Measurements from ENCODE around the gene EPB41L4B.

The EPB41L4B gene

GRCh38 chr9:109167716-109168115, 153.1 kb downstream of the EPB41L4B start:
- H3K79me2 ChIP-seq (ENCODE audit: insufficient read depth, low read length) = no peaks in the 10 kb centered on the region
- no peak overlapping the region for H3K9ac ChIP-seq (ENCODE audit: low read depth, low read length, poor library complexity, severe bottlenecking)
- no peaks in the 10 kb centered on the region for H3K9me2 ChIP-seq (replicated peaks; ENCODE audit: low read depth, low read length)
- no peaks in the 10 kb centered on the region for H3K4me1 ChIP-seq (ENCODE audit: insufficient read depth, low read length, poor library complexity, severe bottlenecking)
- H4K20me1 ChIP-seq (ENCODE audit: insufficient read depth, low read length, poor library complexity, severe bottlenecking) = no peaks in the 10 kb centered on the region
- H3K27me3 ChIP-seq (ENCODE audit: insufficient read depth, low read length, poor library complexity, severe bottlenecking) = no peaks in the 10 kb centered on the region
- no peak overlapping the region for H3K4me3 ChIP-seq (ENCODE audit: low read length, poor library complexity, severe bottlenecking)
- H3K9me3 ChIP-seq (ENCODE audit: insufficient read depth, low read depth, low read length) = no peaks in the 10 kb centered on the region
- TF ChIP-seq, protein P1, sequence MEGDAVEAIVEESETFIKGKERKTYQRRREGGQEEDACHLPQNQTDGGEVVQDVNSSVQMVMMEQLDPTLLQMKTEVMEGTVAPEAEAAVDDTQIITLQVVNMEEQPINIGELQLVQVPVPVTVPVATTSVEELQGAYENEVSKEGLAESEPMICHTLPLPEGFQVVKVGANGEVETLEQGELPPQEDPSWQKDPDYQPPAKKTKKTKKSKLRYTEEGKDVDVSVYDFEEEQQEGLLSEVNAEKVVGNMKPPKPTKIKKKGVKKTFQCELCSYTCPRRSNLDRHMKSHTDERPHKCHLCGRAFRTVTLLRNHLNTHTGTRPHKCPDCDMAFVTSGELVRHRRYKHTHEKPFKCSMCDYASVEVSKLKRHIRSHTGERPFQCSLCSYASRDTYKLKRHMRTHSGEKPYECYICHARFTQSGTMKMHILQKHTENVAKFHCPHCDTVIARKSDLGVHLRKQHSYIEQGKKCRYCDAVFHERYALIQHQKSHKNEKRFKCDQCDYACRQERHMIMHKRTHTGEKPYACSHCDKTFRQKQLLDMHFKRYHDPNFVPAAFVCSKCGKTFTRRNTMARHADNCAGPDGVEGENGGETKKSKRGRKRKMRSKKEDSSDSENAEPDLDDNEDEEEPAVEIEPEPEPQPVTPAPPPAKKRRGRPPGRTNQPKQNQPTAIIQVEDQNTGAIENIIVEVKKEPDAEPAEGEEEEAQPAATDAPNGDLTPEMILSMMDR (conservative IDR thresholded peaks at IDR 0.05; ENCODE audit: low read length) = no peak
- no peak for TF ChIP-seq EZH2phosphoT487 (IDR thresholded peaks at IDR 0.05; ENCODE audit: borderline replicate concordance)
- no peak overlapping the region for H2AFZ ChIP-seq (ENCODE audit: low read length)
- no peaks in the 10 kb centered on the region for H3F3A ChIP-seq (ENCODE audit: low read depth)
- no peak overlapping the region for H3K4me2 ChIP-seq (ENCODE audit: low read depth, low read length, poor library complexity, severe bottlenecking)
- no peaks in the 10 kb centered on the region for H3K36me3 ChIP-seq (ENCODE audit: insufficient read depth, low read length)

DNA sequence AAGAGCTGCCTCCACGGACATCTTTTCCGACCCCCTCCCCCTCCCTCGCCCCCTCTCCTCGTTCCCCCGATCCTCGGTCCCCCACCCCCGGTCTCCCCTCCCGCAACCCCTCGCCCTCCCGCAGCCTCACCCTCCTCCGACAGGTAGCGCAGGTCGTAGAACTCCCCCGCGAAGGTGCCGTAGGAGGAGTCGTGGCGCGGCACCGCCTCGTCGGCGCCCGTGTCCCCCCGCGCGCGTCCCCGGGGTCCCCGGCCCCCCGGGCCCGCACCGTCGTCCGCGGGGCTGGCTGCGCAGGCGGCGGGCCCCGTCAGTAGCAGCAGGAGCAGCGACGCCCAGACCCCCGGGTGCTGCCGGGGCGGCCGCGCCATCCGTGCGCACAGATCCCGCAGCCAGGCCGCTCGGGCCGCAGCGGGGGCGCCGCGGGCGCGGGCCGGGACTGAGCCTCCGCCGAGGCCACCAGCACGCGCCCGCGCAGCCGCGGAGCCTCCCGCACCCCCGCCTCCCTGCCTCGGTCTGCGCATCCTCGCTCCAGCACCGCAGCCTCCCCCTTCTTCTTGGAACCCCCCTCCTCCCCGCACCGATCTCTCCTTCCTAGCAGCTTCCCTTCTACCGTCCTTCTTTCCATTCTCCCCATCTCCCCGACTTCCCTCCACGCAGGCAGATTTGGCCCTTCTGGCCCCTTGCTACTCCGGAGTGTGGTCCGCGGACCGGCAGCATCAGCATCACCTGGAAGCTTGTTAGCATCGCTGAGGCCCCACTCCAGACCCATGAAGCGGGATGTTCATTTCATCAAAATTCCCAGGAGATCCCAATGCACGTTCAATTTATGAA, 153.9 kb downstream of the EPB41L4B start, which contains the start of gene FRRS1L:
Gene FRRS1L (minus strand): TSS at position 479 of the 831 bp plus-strand sequence. CDS start 111 bp downstream, at position 368.
- Histone ChIP-seq H3K79me2 (ENCODE audit: insufficient read depth, low read length) (no peaks in the 10 kb centered on the region), H4K20me1 (ENCODE audit: insufficient read depth, low read length, poor library complexity, severe bottlenecking) (no peaks in the 10 kb centered on the region), H3K9me3 (ENCODE audit: insufficient read depth, low read depth, low read length) (no peaks in the 10 kb centered on the region), H2AFZ (ENCODE audit: low read length) (no peak within 1 kb of the TSS), H3K4me3 (ENCODE audit: low read length, poor library complexity, severe bottlenecking) (no peak within 1 kb of the TSS), H3K9ac (ENCODE audit: low read depth, low read length, poor library complexity, severe bottlenecking) (no peak within 1 kb of the TSS), H3F3A (ENCODE audit: low read depth) (no peaks in the 10 kb centered on the region), H3K36me3 (ENCODE audit: insufficient read depth, low read length) (no peaks in the 10 kb centered on the region), H3K4me2 (ENCODE audit: low read depth, low read length, poor library complexity, severe bottlenecking) (no peak within 1 kb of the TSS), H3K9me2 (replicated peaks; ENCODE audit: low read depth, low read length) (no peaks in the 10 kb centered on the region), H3K4me1 (ENCODE audit: insufficient read depth, low read length, poor library complexity, severe bottlenecking) (no peaks in the 10 kb centered on the region), H3K27me3 (ENCODE audit: insufficient read depth, low read length, poor library complexity, severe bottlenecking) (no peaks in the 10 kb centered on the region)
- TF ChIP-seq, protein P1 (conservative IDR thresholded peaks at IDR 0.05; ENCODE audit: low read length) = no peak
- TF ChIP-seq EZH2phosphoT487 (IDR thresholded peaks at IDR 0.05; ENCODE audit: borderline replicate concordance) = no peak

GRCh38 chr9:109166171-109166770, 154.6 kb downstream of the EPB41L4B start:
- H3K36me3 ChIP-seq (ENCODE audit: insufficient read depth, low read length) = no peaks in the 10 kb centered on the region
- H3K4me1 ChIP-seq (ENCODE audit: insufficient read depth, low read length, poor library complexity, severe bottlenecking) = no peaks in the 10 kb centered on the region
- H3K27me3 ChIP-seq (ENCODE audit: insufficient read depth, low read length, poor library complexity, severe bottlenecking) = no peaks in the 10 kb centered on the region
- H3K9ac ChIP-seq (ENCODE audit: low read depth, low read length, poor library complexity, severe bottlenecking) = no peak overlapping the region
- no peak overlapping the region for H3K4me2 ChIP-seq (ENCODE audit: low read depth, low read length, poor library complexity, severe bottlenecking)
- no peaks in the 10 kb centered on the region for H4K20me1 ChIP-seq (ENCODE audit: insufficient read depth, low read length, poor library complexity, severe bottlenecking)
- no peak for TF ChIP-seq EZH2phosphoT487 (IDR thresholded peaks at IDR 0.05; ENCODE audit: borderline replicate concordance)
- TF ChIP-seq, protein P1 (conservative IDR thresholded peaks at IDR 0.05; ENCODE audit: low read length) = no peak
- H3F3A ChIP-seq (ENCODE audit: low read depth) = no peaks in the 10 kb centered on the region
- no peak overlapping the region for H3K4me3 ChIP-seq (ENCODE audit: low read length, poor library complexity, severe bottlenecking)
- no peak overlapping the region for H2AFZ ChIP-seq (ENCODE audit: low read length)
- H3K9me3 ChIP-seq (ENCODE audit: insufficient read depth, low read depth, low read length) = no peaks in the 10 kb centered on the region
- no peaks in the 10 kb centered on the region for H3K79me2 ChIP-seq (ENCODE audit: insufficient read depth, low read length)
- H3K9me2 ChIP-seq (replicated peaks; ENCODE audit: low read depth, low read length) = no peaks in the 10 kb centered on the region
